GM12891 (cell line): ENCODE data around the gene VGF.

Source experiments
- DNase-seq: peaks from one replicate; pipeline ENCODE4 v3.0.0; 2011; ENCODE audit warnings: low spot score; ENCODE audit not compliant: insufficient read length
- FAIRE-seq: peaks from 2 replicates; lab custom pipeline; 2011; peaks lifted over from hg19 to GRCh38; lab: Jason Lieb, UNC
- PAX5 ChIP-seq: IDR thresholded peaks from 2 replicates; pipeline ENCODE4 v1.6.1; 2011; ENCODE audit warnings: low read length, moderate library complexity, mild to moderate bottlenecking; ENCODE audit not compliant: insufficient read depth, severe bottlenecking
- POLR2A ChIP-seq: IDR thresholded peaks from 2 replicates; pipeline ENCODE4 v1.6.1; 2011; ENCODE audit warnings: low read depth, low read length, control low read depth
- POLR2AphosphoS5 ChIP-seq: IDR thresholded peaks from 2 replicates; pipeline ENCODE4 v1.6.1; 2011; ENCODE audit warnings: low read depth, low read length, control low read depth
- POU2F2 ChIP-seq: IDR thresholded peaks from 2 replicates; pipeline ENCODE4 v1.6.1; 2011; ENCODE audit warnings: low read depth, mild to moderate bottlenecking, control low read depth, low read length, moderate library complexity
- SPI1 ChIP-seq: IDR thresholded peaks from 2 replicates; pipeline ENCODE4 v1.6.1; 2011; ENCODE audit warnings: low read depth, low read length, control low read depth
- TAF1 ChIP-seq: IDR thresholded peaks from 2 replicates; pipeline ENCODE4 v1.6.1; 2011; ENCODE audit warnings: low read depth, low read length, control low read depth

VGF gene

DNA sequence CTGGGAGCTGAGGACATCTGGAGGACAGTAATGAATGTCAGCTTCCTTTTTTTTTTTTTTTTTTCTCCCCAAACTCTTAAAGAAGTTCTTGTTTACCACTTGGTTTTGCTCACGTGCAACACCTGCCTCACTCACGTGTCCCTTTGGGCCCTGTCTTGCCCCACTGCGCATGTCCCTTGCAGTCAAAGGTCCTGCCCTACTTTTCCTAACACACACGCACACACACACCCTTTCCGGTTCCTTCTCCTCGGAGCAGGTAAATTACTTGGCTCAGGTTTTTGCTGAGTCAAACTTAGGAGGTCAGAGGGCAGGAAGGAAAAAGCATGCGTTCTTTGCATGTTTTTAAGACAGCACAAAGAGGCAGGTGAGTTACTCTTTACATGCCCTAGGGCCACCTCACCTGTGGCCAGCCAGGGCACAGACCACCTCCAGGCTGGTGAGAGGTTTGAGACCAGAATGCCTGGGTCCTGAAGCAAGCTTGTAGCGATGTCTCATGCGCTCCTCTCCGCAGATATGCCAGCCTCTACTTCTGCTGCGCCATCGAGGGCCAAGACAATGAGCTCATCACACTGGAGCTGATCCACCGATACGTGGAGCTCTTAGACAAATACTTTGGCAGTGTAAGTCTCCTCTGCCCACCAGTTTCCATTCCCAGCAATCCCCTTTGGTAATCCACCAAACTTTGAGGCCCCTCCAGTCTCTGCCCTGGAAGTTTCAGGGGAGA, 8.3 kb downstream of the VGF start:
- no peak for FAIRE-seq
- no peak for DNase-seq
- TF ChIP-seq POU2F2 (no peak), SPI1 (no peak), POLR2A (no peak), PAX5 (no peak), TAF1 (no peak), POLR2AphosphoS5 (no peak)

- DNase-seq (no peak), FAIRE-seq (no peak)
- TF ChIP-seq TAF1, result no peak
- TF ChIP-seq PAX5, result no peak
- no peak for TF ChIP-seq POLR2AphosphoS5
- TF ChIP-seq POU2F2, result no peak
- TF ChIP-seq SPI1, result no peak
Observed at GRCh38 chr7:101156277-101156676, 9.1 kb downstream of the VGF start.

- no peak for FAIRE-seq
- no peak for DNase-seq
- no peak for TF ChIP-seq POLR2A
- TF ChIP-seq POLR2AphosphoS5, result no peak
- TF ChIP-seq SPI1, result no peak
- no peak for TF ChIP-seq POU2F2
- TF ChIP-seq PAX5, result no peak
- TF ChIP-seq TAF1, result no peak
Observed at GRCh38 chr7:101155303-101155702, 10.1 kb downstream of the VGF start.

GRCh38 chr7:101154693-101155102, 10.7 kb downstream of the VGF start:
- FAIRE-seq, result no peak
- TF ChIP-seq TAF1 (no peak), PAX5 (no peak), POU2F2 (no peak), POLR2AphosphoS5 (no peak), SPI1 (no peak), POLR2A (no peak)
- no peak for DNase-seq

DNA sequence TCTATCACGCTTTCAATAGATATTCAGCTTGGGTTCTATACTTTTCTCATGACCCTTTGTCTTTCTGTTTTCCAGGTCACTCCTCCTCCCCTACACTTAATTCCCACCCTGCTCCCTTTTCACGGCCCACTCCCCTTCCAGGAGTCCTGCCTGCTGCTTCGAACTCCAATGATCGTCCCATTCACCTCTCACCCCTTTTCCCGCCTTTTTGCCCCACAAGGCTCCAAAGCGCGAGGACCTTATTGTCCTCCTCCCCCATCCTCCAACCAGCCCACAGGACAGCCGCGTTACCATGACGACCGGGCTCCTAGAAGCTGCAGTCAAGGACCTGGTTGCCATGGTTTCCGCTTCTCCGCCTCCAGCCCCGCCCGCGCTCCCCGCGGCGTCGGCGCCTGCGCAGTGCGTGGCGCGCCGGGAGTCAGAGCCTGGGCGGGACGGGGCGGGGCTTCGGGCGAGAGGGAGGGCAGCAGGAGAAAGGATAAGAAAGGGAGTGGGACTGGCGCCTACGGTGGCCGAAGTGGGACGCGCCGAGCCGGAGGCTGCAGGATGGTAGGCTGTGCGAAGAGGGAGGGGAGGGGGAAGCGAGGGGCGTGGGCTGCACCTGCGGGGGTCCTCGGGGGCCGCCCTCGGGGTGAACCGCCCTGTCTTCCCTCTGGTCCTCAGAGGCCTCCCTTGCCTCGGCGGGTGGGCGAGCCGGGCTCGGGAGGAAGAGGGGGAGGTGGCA, 11.2 kb downstream of the VGF start, which contains the start of gene AP1S1:
Gene AP1S1 (plus strand): TSS at position 508 of the 724 bp plus-strand sequence. CDS start 39 bp downstream, at position 547.
- FAIRE-seq, result peak; percentile 94
- peak; percentile 98 for DNase-seq
- no peak for TF ChIP-seq SPI1
- no peak for TF ChIP-seq POLR2A
- no peak for TF ChIP-seq POU2F2
- TF ChIP-seq TAF1, result no peak
- no peak for TF ChIP-seq PAX5
- TF ChIP-seq POLR2AphosphoS5, result no peak

DNA sequence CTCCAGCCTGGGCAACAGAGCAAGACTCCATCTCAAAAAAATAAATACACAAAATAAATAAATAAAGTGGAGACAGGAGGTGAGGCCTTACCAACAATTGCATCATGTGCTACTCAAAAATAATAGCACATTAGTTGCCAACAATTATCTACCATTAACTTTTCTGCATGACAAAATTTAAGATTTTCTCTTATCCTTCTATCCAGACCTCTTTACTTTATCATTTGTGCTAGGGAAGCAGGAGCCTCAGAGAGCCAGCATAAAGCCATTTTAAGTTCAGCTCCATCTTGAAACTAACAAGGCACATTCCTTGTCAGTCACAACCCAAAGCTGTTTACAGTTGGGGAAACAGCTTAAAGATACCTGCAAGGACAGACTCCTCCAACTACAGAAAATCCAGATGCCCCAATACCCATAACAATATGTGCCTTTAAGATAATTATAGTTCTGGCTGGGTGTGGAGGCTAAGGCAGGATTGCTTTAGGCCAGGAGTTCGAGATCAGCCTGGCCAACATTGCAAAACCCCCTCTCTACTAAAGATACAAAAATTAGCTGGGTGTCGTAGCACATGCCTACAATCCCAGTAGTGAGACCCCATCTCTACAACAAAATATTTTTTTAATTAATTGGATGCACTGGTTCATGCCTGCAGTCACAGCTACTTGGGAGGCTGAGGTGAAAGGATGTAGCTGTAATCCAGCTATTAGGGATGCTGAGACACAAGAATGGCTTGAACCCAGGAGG, 13.3 kb downstream of the VGF start:
- FAIRE-seq (no peak), DNase-seq (no peak)
- TF ChIP-seq PAX5 (no peak), POLR2AphosphoS5 (no peak), POU2F2 (no peak), SPI1 (no peak), POLR2A (no peak), TAF1 (no peak)

- TF ChIP-seq POLR2A, result no peak
- no peak for TF ChIP-seq POLR2AphosphoS5
- DNase-seq, result no peak
- no peak for FAIRE-seq
Observed at GRCh38 chr7:101140746-101141382, 24.5 kb downstream of the VGF start.

GRCh38 chr7:101140339-101140699, 25.1 kb downstream of the VGF start:
- no peak for DNase-seq
- FAIRE-seq, result no peak
- no peak for TF ChIP-seq TAF1
